Pulmonary artery endothelial cell (primary cell): Measurements from ENCODE around the gene CMTM4. TPM values are rescaled to one million over a fixed set of nuclear protein-coding genes. Genes with fewer than 3 reads are reported as not detected.
"Not testable (repeated sequence)": the region's sequence is repeated elsewhere in the genome, so short reads cannot be mapped to it uniquely, and the experiment has no call there.

Experiments
- DNase-seq: peaks from one replicate; pipeline ENCODE4 v3.0.0-alpha.2; 2011; ENCODE audit warnings: low read depth, low spot score
- total RNA-seq: library from RNA; depleted of rRNA; stranded (reverse); fragments of >200 nt; gene quantifications from 2 replicates; pipeline ENCODE4 v1.2.3, GENCODE V29; 2014

Gene CMTM4
- total RNA-seq, 1 donor from 2014 or later: 12.3 TPM

DNA sequence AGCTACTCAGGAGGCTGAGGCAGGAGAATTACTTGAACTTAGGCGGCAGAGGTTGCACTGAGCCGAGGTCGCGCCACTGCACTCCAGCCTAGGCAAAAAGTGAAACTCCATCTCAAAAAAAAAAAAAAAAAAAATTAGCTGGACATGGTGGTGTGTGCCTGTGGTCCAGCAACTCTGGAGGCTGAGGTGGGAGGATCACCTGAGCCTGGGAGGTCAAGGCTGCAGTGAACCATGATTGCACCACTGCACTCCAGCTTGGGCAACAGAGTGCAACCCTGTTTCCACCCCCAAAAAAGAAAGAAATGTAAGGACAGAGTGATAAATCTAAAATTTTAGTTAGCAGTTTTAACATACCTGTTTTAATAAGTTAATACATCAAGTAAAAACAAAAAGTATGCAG, 100.0 kb downstream of the CMTM4 start:
- not testable (repeated sequence) for DNase-seq

DNA sequence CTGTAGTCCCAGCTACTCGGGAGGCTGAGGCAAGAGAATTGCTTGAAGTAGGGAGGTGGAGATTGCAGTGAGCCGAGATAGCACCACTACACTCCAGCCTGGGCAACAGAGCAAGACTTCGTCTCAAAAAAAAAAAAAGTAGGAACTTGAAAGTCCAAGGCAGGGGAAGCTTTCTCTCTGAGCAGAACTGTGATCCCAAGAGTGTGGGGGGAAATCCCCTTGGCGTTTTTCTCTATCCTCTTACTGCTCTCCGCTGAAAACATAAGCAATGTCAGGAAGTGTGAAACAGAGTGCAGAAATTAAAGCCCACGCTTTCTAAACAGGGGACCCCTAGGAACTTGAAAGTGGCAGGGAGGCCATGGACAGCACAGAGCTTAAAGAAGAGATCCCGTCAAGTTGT, 101.8 kb downstream of the CMTM4 start:
- no peak for DNase-seq

DNA sequence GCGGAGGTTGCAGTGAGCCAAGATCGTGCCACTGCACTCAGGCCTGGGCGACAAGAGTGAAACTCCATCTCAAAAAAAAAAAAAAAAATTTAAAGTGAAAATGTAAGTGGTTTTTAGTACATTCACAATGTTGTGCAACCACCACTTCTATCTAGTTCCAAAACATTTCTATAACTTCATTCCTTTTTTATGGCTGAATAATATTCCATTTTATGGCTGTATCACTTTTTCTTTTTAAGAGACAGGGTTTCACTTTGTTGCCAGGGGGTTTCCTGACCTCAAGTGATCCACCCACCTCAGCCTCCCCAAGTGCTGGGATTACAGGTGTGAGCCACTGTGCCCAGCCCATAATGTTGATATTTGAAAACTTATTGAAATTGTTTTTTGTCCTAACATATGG, 103.7 kb downstream of the CMTM4 start:
- no peak for DNase-seq

DNA sequence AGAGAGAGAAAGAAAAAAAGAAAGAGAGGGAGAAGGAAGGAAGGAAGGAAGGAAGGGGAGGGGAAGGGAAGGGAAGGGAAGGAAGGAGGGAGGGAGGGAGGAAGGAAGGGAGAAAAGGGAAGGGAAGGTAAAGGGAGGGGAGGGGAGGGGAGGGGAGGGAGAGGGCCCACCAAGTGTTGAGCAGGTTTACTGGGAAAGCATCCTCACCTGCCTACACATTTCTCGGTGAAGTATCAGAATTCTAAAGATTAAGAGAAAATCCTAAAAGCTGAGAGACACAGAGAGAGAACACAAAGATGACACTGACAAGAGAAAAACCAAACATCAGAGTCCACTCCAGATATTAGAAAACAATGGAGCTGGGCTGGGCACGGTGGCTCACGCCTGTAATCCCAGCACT, 104.3 kb downstream of the CMTM4 start:
- DNase-seq: no peak

DNA sequence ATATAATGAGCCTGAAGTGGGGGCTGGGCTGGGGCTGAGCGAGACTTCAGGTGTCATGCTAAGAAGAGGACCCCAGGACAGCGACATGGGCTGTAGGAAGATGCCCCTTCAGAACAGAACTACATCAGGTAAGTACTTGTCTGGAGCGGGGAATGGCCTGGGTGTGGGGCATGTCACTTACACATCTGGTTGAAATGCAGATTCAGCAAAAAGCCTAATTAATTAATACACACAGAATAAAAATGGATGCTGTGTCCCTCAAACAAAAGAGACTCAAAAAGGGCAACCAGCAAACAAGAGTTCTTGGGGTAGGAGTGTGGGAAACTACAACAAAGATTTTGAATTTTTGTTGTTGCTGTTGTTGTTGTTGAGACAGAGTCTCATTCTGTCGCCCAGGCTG, 105.5 kb downstream of the CMTM4 start:
- no peak for DNase-seq

DNA sequence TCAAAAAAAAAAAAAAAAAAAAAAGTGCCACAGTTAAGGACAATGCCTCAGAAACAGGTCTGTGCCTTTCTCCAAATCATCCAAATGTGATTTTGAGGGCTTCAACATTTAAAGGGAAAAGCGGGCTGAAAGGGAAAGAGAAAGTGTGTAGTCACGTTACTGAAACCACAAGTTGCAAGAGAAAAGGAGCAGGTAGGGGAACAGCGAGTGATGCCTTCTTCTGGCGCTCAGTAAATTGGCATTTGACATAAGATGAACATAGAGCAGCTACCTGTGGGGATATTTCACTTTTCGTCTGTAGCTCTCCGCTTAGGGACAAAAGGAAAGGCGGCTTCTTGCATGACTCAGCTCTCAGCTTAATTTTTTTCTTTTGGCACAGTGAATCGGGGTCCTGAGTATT, 106.2 kb downstream of the CMTM4 start:
- no peak for DNase-seq

DNA sequence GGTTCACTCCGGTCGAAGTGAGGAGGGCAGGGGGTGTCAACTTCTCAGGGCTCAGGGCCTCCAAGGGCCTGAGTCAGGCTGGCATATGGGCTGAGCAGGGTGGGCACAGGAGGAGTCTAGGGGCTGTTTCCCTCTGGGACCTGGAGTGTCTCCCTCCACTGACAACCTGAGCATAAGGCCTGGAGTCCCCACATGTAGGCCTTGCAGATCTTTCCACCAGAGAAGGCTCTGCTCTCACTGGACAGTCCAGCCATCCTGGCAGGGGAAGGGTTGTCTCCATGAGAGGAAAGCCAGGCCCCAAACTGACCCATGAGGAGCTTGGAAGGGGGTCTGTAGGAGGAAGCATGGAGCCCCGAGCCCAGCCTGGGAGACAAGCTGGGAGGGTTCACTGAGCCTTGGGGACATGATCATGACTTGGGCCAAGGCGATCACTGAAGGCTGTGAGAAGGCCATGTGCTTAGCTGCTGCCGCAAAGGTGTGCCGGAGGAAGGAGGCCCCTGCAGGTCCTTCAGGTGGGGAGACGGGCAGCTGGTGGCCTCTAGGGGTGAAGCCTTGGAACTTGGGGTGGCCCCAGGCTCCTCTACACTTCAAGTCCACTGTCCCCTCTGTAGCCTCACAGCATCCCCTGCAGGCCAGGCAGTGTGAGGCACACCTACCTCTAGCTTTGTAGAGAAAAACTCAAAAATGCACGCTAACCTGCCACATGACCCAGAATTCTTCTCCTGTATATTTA, 107.4 kb downstream of the CMTM4 start:
- no peak for DNase-seq

DNA sequence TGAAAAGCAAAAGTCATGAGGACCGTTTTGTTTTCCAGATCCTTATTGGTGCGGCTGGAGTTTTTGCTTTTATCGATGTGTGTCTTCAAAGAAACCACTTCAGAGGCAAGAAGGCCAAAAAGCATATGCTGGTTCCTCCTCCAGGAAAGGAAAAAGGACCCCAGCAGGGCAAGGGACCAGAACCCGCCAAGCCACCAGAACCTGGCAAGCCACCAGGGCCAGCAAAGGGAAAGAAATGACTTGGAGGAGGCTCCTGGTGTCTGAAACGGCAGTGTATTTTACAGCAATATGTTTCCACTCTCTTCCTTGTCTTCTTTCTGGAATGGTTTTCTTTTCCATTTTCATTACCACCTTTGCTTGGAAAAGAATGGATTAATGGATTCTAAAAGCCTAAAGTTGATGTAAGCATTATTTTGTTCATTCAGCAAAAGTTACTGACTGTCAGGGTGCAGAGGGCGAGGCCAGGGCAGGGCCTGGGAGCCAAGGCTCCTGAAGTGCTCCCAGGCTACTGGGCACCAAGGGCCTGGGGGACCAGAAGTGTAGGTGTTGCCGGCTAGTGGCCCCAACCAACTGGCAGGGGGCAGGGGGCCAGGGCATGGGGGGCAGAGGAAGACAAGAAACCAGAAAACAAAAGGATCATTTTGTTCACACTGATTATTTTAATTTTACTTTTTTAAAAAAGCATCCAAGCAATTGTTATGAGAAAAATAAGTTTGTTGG, 108.5 kb downstream of the CMTM4 start:
- no peak for DNase-seq

DNA sequence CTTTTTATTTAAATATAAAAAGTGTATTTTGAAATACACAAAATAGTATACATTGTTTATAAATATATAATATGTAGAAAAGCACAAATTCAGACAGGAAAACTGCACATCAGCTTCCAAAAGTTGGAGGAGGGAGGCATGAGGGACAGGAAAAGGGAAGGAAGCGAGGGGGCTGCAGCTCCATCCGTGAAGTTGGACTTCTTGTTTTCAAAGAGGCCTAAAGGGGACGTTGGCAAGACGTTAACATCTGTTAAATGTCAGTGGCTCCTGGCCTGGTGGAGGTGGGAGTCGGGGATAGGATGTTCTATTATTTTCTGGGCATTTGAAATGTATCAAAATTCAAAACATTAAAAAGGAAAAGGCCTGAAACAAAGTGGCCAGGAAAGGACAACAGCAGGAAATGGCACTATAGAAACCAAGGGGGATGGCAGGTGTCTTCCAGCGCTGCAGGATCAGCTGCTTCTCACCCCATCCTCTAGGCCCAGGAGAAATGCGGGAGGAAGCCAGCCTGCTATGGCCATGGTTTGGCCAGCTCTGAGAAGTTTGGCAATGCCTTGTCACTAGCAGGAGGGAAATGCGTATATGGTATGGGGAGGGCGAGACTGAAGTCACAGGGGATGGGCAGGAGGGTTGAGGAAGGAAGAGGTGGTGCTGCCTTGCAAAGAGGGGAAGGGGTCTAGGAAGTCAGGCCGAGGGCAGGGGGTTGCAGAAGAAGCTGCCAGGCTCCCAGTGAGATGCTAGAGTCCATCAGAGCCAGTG, 110.9 kb downstream of the CMTM4 start:
- no peak for DNase-seq

DNA sequence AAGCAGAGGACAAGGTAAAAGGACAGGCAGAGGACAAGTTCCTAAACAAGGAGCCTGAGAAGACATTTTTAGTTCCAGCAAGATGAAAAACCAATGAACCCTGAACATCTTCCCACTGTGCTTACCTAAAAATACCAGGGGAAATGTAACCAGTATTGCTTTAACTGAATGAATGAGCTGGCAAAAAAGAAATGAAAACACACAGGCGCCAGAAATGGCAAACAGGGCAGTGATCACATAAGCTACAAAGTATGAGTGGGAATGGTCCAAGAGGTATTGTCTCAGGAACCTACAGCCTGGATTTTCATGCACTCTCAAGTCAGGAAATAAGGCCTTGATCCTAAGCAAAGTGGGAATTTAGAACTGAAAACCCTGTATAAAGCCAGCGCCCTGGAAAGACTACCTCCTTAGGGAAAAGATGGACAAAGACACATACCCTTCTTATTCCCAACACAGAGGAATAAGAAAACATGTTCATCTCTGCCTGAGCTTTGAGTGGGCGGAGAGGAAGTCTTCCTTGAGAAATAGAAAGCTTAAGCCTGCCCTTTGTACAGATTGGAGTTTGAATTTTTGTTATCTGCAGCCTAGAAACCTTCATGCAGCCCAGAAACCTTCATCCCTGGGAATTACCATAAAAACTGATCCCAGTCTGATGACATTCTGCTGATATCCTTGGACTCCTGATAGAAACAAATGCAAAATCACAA, 115.1 kb downstream of the CMTM4 start:
- DNase-seq: no peak

DNA sequence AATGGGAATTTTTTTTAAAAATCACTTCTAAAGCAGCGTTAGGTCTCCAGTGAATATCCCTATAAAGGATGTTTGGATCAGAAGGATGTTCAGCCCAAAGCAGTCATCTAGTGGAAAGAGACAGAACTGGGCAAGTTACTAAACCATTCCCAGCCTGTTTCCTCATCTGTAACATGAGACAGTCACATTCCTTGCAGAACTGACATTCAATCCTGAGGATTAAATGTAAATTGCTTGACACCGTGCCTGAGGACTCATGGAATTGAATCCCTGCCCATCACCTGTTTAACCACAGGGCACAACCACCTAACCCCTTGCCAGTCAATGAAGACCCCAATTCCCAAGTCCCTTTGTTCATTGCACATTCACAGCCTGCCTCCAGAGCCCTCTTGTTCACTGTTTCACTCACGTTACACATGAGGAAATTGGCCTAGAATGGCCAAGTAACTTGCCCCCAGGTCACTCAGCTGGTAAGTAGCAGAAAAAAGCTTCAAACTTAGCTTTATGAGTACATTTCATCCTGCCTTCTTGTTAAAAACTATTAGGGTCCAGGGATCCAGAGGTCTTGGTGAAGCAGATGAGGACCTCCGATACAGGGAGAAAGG, 115.8 kb downstream of the CMTM4 start:
- no peak for DNase-seq

DNA sequence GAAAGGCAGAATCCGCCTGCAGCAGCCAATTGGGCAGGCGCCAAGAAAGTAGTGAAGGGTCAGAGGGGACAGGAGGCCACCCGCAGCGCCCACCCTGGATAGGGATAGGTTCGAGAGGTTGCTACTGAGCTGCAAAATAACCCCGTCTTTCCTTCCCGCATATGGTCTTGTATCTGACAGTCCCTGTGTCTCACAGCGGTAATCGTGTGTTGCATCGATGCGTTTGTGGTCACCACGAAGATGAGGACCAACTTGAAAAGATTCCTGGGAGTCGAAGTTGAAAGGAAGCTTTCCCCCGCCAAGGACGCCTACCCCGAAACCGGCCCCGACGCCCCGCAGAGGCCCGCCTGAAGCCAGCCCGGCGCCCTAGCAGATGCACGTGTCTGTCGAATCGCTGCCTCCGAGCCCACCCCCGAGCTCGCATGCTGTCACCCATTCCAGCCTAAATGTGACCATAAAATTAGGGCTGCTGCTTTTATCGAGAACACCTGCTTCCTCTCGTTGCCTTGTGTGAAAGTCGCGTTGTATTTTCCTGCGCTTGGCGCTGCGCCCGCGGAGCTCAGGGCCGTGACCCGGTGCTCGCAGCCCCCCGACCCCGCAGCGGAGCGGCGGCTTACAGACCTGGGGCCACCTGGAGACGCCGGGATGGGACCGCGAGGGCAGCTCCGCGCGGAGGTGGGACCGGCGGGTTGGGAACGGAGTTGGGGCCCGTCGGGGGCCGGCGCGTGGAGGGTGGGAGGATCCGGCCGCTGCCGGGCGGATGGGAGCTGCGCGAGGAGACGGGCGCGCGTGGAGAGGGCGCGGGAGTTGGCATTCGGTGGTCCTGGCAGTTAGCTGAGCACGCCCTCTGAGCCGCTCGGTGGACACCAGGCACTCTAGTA, 117.7 kb downstream of the CMTM4 start, which contains the start of gene CMTM2:
Gene CMTM2, plus strand, starts transcription at position 813 of the 881 bp plus-strand sequence. CDS start 145 bp downstream, outside the sequence.
- no peak for DNase-seq

DNA sequence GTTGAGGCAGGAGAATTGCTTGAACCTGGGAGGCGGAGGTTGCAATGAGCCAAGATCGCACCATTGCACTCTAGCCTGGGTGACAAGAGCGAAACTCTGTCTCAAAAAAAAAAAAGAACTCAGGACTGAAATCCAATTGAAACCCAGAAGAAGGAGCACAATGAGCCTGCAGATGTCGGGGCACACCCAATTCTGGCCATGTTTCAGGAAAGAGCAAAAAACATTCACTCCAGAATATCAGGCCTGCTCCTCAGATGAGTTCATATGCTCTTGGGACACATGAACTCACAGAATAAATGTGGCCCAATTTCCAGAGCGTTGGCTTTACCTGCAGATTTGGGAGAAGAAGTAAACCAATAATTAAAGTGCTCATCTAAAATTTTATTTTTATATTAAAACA, 120.2 kb downstream of the CMTM4 start:
- no peak for DNase-seq

DNA sequence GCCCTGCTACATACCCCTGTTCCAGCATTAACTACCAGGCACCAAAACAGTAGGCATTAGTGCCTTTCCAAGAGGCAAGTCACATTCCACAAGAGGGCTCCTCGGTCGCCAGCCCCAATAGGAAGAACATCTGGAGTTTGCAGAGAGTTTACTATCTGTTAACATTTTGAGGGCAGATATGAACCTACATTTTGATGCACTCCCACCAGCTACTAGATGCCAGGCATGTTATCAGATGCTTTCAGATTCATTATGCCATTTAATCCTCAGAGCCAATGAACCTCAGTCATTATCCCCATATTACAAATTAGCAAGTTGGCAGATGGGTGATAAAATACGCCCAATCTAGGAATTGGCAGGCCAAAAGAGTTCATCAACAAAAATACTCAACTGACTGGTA, 121.5 kb downstream of the CMTM4 start:
- no peak for DNase-seq

DNA sequence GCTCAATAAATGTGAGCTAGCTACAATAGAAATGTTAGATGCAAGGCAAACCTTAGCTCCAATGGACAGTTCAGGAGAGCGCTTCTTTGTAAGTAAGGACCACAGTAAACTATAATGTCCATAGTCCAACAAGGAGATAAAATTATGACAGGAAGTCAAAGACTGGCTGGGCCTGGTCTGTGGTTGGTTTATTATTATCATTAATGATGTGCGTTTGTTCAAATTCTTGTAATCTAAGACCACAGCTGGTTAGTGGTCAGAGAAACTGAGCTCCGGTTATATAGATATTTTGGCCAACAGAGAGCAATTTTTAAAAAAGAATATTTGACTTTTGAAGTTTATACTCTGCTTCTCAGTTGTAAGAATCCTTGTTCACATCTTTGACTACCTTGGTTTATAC, 122.0 kb downstream of the CMTM4 start:
- no peak for DNase-seq

DNA sequence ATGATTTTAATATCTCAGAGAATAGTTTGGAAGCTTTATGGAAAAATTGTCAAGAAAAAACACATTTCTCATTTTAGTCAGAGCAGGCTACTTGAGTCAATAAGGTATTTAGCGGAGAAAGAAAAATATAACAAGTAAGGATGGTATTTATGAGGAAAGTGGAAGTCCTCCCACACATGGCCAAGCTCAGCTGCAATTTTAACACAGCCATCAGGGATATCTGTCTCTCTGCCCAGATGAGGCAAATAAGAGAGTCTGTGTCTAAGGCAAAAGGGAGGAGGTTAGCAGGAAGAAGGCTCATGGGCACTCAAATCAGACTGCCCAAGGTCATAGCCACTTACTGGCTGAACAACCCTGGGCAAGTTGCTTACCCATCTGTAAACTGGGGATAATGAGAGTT, 122.5 kb downstream of the CMTM4 start:
- no peak for DNase-seq

DNA sequence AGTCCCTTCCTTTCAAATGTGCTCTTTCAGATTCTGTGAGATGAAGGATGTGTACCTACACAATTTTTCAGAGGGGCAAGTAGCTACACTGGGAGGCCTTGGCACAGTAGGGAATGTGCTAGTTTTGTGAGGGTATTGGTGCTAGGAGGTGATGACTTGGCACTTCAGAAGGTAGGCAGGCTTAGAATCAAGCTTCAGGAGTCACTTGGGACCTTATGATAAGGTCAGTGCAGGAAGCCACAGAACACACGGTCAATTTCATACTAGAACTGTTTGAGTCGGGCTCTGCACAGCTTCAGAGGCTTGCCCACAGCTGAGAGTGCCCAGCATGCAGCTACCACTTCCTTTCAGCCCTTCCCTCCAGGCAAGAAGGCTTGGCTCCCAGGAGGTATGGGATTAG, 124.2 kb downstream of the CMTM4 start:
- DNase-seq: no peak

DNA sequence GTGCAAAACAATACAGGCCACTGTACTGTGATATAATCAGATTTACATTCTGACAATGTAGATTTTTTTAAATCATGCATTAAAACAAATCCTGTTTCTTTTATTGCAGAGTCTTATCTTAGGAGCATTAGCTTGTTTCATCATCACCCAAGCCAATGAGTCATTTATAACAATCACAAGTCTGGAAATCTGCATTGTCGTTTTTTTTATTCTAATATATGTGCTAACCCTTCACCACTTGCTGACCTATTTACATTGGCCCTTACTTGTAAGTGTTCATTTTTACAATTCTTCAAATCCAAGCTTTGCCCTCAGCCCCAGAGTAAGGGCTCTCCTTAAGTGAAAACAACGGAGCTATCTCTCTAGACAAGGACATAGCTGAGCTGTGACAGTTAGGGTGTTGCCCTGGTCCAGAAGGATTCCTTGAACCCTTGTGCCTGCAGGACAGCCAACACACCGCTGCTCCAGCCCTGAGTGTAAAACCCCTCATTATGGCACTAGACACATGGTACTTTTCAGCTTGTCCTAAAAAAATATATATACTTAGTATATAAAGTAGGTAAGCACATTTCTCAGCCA, 126.6 kb downstream of the CMTM4 start:
- peak; percentile 40 for DNase-seq

DNA sequence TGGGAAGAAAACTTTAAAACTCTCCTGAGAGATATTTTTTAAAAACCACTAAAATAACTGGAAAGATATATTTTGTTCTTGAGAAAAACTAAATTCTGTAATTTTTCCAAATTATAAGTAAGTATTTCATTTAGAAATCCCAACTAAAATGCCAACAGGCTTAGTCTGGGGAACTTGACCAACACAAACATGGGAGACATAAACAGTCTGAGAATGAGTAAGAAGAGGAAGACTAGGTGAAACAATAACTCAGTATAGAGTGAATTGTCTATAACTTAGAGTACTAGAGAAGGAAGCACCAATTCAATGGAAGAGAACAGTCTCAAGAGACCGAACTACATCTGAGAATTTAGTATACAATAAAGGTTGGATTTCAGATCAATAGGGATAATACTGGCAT, 127.4 kb downstream of the CMTM4 start:
- DNase-seq: no peak

DNA sequence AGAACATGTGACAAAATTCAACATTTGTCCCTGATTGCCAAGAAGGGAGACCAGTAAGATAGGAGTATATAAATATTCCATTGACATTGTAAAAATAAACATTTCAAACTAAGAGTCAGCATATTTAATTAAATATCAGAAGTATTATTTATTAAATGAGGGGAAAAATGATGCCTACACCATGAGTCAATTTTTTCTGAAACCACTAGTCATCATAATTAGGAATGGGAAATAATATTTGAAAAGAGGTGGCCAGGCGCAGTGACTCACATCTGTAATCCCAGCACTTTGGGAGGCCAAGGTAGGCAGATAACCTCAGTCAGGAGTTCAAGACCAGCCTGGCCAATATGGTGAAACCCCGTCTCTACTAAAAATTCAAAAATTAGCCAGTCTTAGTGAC, 128.2 kb downstream of the CMTM4 start:
- no peak for DNase-seq
